ENCODE data around the gene DSCAM.

DNA sequence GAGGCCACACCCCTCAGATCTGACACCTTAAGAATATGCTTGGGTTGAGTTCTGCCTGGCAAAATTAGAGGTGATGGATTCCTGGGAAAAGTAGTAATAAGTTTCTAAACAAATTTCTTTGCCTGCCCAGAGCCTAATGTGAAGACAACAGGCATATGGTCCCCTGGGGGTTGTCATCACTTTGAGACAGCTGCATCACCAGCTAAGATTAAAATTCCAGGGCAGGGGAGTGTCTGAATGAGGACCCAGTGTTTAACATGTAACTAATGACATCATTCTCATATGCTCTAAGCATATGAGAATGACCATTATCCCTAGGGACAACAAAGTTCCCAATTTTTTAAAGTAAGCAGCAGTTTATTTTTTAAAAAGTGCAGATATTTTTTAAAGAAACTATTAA is 547.5 kb downstream of the DSCAM start:
- TF ChIP-seq, protein P1, sequence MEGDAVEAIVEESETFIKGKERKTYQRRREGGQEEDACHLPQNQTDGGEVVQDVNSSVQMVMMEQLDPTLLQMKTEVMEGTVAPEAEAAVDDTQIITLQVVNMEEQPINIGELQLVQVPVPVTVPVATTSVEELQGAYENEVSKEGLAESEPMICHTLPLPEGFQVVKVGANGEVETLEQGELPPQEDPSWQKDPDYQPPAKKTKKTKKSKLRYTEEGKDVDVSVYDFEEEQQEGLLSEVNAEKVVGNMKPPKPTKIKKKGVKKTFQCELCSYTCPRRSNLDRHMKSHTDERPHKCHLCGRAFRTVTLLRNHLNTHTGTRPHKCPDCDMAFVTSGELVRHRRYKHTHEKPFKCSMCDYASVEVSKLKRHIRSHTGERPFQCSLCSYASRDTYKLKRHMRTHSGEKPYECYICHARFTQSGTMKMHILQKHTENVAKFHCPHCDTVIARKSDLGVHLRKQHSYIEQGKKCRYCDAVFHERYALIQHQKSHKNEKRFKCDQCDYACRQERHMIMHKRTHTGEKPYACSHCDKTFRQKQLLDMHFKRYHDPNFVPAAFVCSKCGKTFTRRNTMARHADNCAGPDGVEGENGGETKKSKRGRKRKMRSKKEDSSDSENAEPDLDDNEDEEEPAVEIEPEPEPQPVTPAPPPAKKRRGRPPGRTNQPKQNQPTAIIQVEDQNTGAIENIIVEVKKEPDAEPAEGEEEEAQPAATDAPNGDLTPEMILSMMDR (IDR thresholded peaks at IDR 0.05) = no peak
- TF ChIP-seq POLR2A (IDR thresholded peaks at IDR 0.05) = no peak
